Neuronal stem cell (in vitro differentiated cells): ENCODE measurements around the gene ALOX15B.

Source experiments
- DNase-seq: peaks from one replicate; pipeline ENCODE4 v3.0.0-alpha.2; 2013; ENCODE audit warnings: low spot score
- H2AFZ ChIP-seq: one replicate; pipeline ENCODE4 v1.6.1; 2013; ENCODE audit warnings: mild to moderate bottlenecking, low read length, inconsistent platforms
- H2AK5ac ChIP-seq: 2 replicates; pipeline ENCODE4 v1.6.1; 2013; ENCODE audit warnings: low read depth, mild to moderate bottlenecking, inconsistent platforms, low read length, moderate library complexity, mixed read lengths
- H2BK120ac ChIP-seq: 2 replicates; pipeline ENCODE4 v1.6.1; 2013; ENCODE audit warnings: low read depth, mild to moderate bottlenecking, inconsistent platforms, low read length, moderate library complexity, mixed read lengths
- H2BK12ac ChIP-seq: one replicate; pipeline ENCODE4 v1.6.1; 2013; ENCODE audit warnings: low read length, inconsistent platforms
- H2BK15ac ChIP-seq: 2 replicates; pipeline ENCODE4 v1.6.1; 2013; ENCODE audit warnings: mild to moderate bottlenecking, low read length, inconsistent platforms, mixed read lengths
- H2BK5ac ChIP-seq: one replicate; pipeline ENCODE4 v1.6.1; 2013; ENCODE audit warnings: inconsistent platforms, mild to moderate bottlenecking, low read length, moderate library complexity
- H3K14ac ChIP-seq: one replicate; pipeline ENCODE4 v1.6.1; 2013; ENCODE audit warnings: low read length, inconsistent platforms
- H3K18ac ChIP-seq: 2 replicates; pipeline ENCODE4 v1.6.1; 2013; ENCODE audit warnings: low read length, inconsistent platforms
- H3K23ac ChIP-seq: 2 replicates; pipeline ENCODE4 v1.6.1; 2013; ENCODE audit warnings: low read depth, mild to moderate bottlenecking, mixed read lengths, low read length, inconsistent platforms; ENCODE audit not compliant: poor library complexity
- H3K27ac ChIP-seq: replicated peaks from 3 replicates; pipeline ENCODE4 v1.5.1; 2013; ENCODE audit warnings: low read length, inconsistent platforms
- H3K27me3 ChIP-seq, 3 experiments: 2 replicates each; pipeline ENCODE4 v1.6.1; 2013; ENCODE audit warnings: low read length in 3 of 3, mild to moderate bottlenecking in 2 of 3, inconsistent platforms in 1 of 3, low read depth in 1 of 3, mixed read lengths in 1 of 3, moderate library complexity in 1 of 3; ENCODE audit not compliant: control insufficient read depth in 3 of 3, insufficient read depth in 3 of 3
- H3K36me3 ChIP-seq, 2 donors: replicated peaks in 1 of 2; 2 replicates each; pipeline ENCODE4 v1.6.1; 2013; ENCODE audit warnings: low read length in 2 of 2; ENCODE audit not compliant: control insufficient read depth in 2 of 2, insufficient read depth in 2 of 2
- H3K4ac ChIP-seq: 2 replicates; pipeline ENCODE4 v1.6.1; 2013; ENCODE audit warnings: inconsistent platforms, mild to moderate bottlenecking, low read length, moderate library complexity
- H3K4me1 ChIP-seq, 2 donors: 1 replicate in 1 of 2; 2 replicates in 1 of 2; pipeline ENCODE4 v1.6.1; 2013; ENCODE audit warnings: low read length in 2 of 2, low read depth in 1 of 2; ENCODE audit not compliant: control insufficient read depth in 2 of 2, insufficient read depth in 1 of 2
- H3K4me2 ChIP-seq: one replicate; pipeline ENCODE4 v1.6.1; 2013; ENCODE audit warnings: mild to moderate bottlenecking, low read length, inconsistent platforms; ENCODE audit not compliant: insufficient read depth, poor library complexity, severe bottlenecking
- H3K4me3 ChIP-seq, 2 donors: 2 replicates each; pipeline ENCODE4 v1.5.1; 2013; ENCODE audit warnings: low read length in 2 of 2, mild to moderate bottlenecking in 2 of 2, inconsistent platforms in 1 of 2, moderate library complexity in 1 of 2
- H3K79me1 ChIP-seq: one replicate; pipeline ENCODE4 v1.6.1; 2013; ENCODE audit warnings: low read depth, mild to moderate bottlenecking, inconsistent platforms, low read length, moderate library complexity
- H3K9ac ChIP-seq: one replicate; pipeline ENCODE4 v1.6.1; 2013; ENCODE audit warnings: mild to moderate bottlenecking, low read depth, low read length, inconsistent platforms; ENCODE audit not compliant: poor library complexity
- H3K9me3 ChIP-seq, 2 donors: replicated peaks in 1 of 2; 2 replicates each; pipeline versions ENCODE3 to v1.6.1; 2013; ENCODE audit warnings: low read length in 2 of 2, mild to moderate bottlenecking in 2 of 2, inconsistent platforms in 1 of 2, low read depth in 1 of 2, mixed read lengths in 1 of 2, moderate library complexity in 1 of 2; ENCODE audit not compliant: control insufficient read depth in 2 of 2, insufficient read depth in 1 of 2
- H4K8ac ChIP-seq: one replicate; pipeline ENCODE4 v1.6.1; 2013; ENCODE audit warnings: low read depth, mild to moderate bottlenecking, inconsistent platforms, low read length, moderate library complexity
- H4K91ac ChIP-seq: one replicate; pipeline ENCODE4 v1.6.1; 2013; ENCODE audit warnings: low read length, low read depth, mild to moderate bottlenecking, inconsistent platforms; ENCODE audit not compliant: poor library complexity
- WGBS, 2 donors: extraction: QIAGEN DNeasy Blood & Tissue Kit; methylation state at CpG; one replicate each; pipeline ENCODE4 v1.1.7; 2013; ENCODE audit warnings: missing lambda C conversion rate in 2 of 2, mixed read lengths in 1 of 2; ENCODE audit not compliant: insufficient read length in 2 of 2, insufficient replicate concordance in 1 of 2; ENCODE audit errors: extremely low coverage in 2 of 2; 5-methylcytosine and 5-hydroxymethylcytosine counted together

Gene ALOX15B

DNA sequence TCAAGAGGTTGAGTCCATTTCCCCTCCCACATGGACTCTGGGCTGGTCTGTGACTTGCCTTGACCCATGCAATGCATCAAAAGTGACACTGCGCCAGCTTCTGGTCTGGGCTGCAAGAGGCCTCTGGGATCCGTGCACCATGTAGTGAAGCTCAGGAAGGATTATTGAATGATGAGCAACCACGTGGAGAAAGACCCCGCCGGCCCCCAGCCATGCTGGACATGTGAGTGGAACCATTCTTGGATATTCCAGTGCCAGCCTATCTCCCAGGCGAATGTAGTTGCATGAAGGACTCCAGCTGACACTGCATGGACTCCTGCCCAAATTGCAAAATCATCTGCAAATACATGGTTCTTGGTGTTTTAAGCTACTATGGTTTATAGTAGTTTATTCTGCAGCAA is 7.6 kb upstream of the ALOX15B start:
- Histone ChIP-seq H3K9ac (no peak overlapping the region), H3K23ac (no peak overlapping the region), H2AFZ (no peak overlapping the region), H3K27ac (no peak overlapping the region), H3K9me3 (no peaks in the 10 kb centered on the region), H3K18ac (no peak overlapping the region), H2BK12ac (no peak overlapping the region), H3K36me3 (no peaks in the 10 kb centered on the region), H3K79me1 (no peaks in the 10 kb centered on the region), H3K4ac (no peak overlapping the region), H3K4me3 (peak overlapping the region in 1 of 2 donors; percentile 41), H2AK5ac (no peak overlapping the region), H2BK120ac (no peak overlapping the region), H4K8ac (no peak overlapping the region), H3K14ac (no peak overlapping the region), H3K4me2 (no peak overlapping the region), H3K4me1 (no peaks in the 10 kb centered on the region), H2BK15ac (no peak overlapping the region), H4K91ac (no peak overlapping the region), H2BK5ac (no peak overlapping the region), H3K27me3 (peaks cover 0 to 11% (median 0%) of the 10 kb centered on the region in 3 experiments)
- no peak for DNase-seq
- no CpG with 5 or more reads among the region's 6 CpGs for WGBS, 2 donors

DNA sequence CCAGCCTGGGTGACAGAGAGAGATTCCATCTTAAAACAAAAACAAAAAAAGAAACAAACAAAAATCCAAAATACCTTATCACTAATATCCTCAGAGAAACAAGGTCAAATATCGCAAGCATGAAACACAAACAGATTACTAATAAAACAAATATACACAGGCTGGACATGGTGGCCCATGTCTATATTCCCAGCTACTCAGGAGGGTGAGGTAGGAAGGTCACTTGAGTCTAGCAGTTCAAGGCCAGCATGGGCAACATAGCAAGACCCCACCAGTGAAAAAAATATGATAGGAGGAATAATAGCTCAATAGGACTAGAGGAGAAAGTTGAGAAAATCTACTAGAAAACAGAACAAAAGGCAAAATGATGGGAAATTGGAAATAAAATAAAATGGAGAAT is 6.9 kb upstream of the ALOX15B start:
- WGBS, 2 donors: no CpG with 5 or more reads among the region's 1 CpG
- Histone ChIP-seq H3K4me1 (no peaks in the 10 kb centered on the region), H4K8ac (no peak overlapping the region), H4K91ac (no peak overlapping the region), H3K9ac (no peak overlapping the region), H3K18ac (no peak overlapping the region), H3K27ac (no peak overlapping the region), H3K4ac (no peak overlapping the region), H3K14ac (no peak overlapping the region), H2AK5ac (no peak overlapping the region), H2AFZ (no peak overlapping the region), H2BK5ac (no peak overlapping the region), H3K23ac (no peak overlapping the region), H2BK12ac (no peak overlapping the region), H2BK15ac (no peak overlapping the region), H3K4me3 (no peak overlapping the region), H3K9me3 (no peaks in the 10 kb centered on the region), H3K27me3 (peaks cover 0 to 11% (median 0%) of the 10 kb centered on the region in 3 experiments), H3K36me3 (no peaks in the 10 kb centered on the region), H2BK120ac (no peak overlapping the region), H3K79me1 (no peaks in the 10 kb centered on the region), H3K4me2 (no peak overlapping the region)
- no peak for DNase-seq

DNA sequence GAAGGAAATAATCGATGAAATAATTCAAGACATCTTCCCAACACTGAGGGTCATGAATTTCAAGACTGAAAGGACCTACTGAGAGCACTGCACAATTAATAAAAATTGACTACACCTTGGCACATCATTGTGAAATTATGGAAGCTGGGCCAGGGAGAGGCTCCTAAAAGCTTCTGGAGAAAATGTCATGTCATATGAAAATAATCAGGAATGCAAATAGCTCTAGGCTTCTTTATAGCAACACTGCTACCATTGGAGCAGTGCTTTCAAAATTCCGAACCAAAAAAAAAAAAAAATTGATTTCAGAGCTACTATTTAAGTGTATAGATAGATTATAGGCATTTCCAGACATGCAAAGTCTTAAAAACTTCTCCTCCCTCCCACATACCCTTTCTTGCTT is 6.4 kb upstream of the ALOX15B start:
- H2BK15ac ChIP-seq: no peak overlapping the region
- no peaks in the 10 kb centered on the region for H3K79me1 ChIP-seq
- H3K4me1 ChIP-seq: no peaks in the 10 kb centered on the region
- no peak overlapping the region for H4K91ac ChIP-seq
- H3K9me3 ChIP-seq: no peaks in the 10 kb centered on the region
- WGBS, 2 donors: no CpG with 5 or more reads among the region's 2 CpGs
- no peak overlapping the region for H3K18ac ChIP-seq
- H3K4me3 ChIP-seq: no peak overlapping the region
- H3K27me3 ChIP-seq: peaks cover 0 to 6% (median 0%) of the 10 kb centered on the region in 3 experiments
- H3K4me2 ChIP-seq: no peak overlapping the region
- H3K27ac ChIP-seq: no peak overlapping the region
- H2BK5ac ChIP-seq: no peak overlapping the region
- no peak overlapping the region for H2AFZ ChIP-seq
- H3K9ac ChIP-seq: no peak overlapping the region
- no peaks in the 10 kb centered on the region for H3K36me3 ChIP-seq
- no peak overlapping the region for H3K14ac ChIP-seq
- H4K8ac ChIP-seq: no peak overlapping the region
- no peak overlapping the region for H2BK12ac ChIP-seq
- no peak overlapping the region for H2AK5ac ChIP-seq
- no peak for DNase-seq
- H3K4ac ChIP-seq: no peak overlapping the region
- H2BK120ac ChIP-seq: no peak overlapping the region
- no peak overlapping the region for H3K23ac ChIP-seq

DNA sequence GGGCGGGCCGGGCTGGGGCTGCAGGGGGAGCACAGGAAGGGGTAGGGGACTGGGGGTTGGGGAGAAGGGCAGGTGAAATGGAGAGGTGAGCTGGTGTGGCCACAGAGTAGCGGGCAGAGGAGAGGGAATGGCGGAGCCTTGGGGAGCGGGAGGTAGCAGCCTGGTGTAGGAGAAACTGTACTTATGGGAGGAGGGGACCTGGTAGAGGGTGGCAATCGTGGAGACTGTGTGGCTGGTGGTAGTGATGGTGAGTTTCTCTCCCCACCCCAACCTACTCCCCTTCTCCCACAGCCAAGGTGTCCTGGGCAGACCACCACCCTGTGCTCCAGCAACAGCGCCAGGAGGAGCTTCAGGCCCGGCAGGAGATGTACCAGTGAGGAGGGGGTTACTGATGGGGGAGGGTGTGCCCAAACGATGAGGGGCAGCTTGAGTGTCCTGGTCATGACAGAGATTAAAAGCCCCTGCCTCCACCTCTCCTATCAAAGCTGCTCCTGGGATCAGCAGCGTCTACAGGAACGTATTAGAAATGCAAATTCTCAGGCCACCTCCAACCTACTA is 831 bp downstream of the ALOX15B start:
- WGBS, 2 donors: no CpG with 5 or more reads among the region's 11 CpGs
- Histone ChIP-seq H3K9ac (peak overlapping the region; percentile 44), H3K4me3 (no peak overlapping the region), H3K14ac (peak overlapping the region; percentile 17), H3K18ac (no peak overlapping the region), H3K4me2 (peak overlapping the region; percentile 31), H2BK5ac (no peak overlapping the region), H2BK15ac (no peak overlapping the region), H2BK120ac (no peak overlapping the region), H3K9me3 (peaks cover 0 to 2% of the 10 kb centered on the region in 2 donors), H3K4ac (no peak overlapping the region), H3K23ac (peak overlapping the region; percentile 31), H3K27ac (no peak overlapping the region), H3K36me3 (no peaks in the 10 kb centered on the region), H2AFZ (no peak overlapping the region), H4K91ac (no peak overlapping the region), H4K8ac (no peak overlapping the region), H3K27me3 (peaks cover 2 to 18% (median 3%) of the 10 kb centered on the region in 3 experiments), H2BK12ac (no peak overlapping the region), H2AK5ac (no peak overlapping the region), H3K79me1 (no peaks in the 10 kb centered on the region), H3K4me1 (peaks cover 0 to 5% of the 10 kb centered on the region in 2 donors)
- DNase-seq: no peak
